AG09319 (cell line): Measurements from ENCODE around the gene DNAJC3.

Source experiments
- DNase-seq: peaks from one replicate; pipeline ENCODE4 v3.0.0-alpha.2; 2010; ENCODE audit warnings: low read depth; ENCODE audit errors: extremely low read depth
- CTCF ChIP-seq: IDR thresholded peaks from 2 replicates; pipeline ENCODE4 v1.5.1; 2011; ENCODE audit warnings: low read depth, mild to moderate bottlenecking, inconsistent platforms, low read length, moderate library complexity

The DNAJC3 gene

GRCh38 chr13:95740979-95741320, 64.0 kb downstream of the DNAJC3 start:
- DNase-seq, result no peak
- no peak for TF ChIP-seq CTCF

GRCh38 chr13:95741584-95742563, 64.9 kb downstream of the DNAJC3 start:
- DNase-seq, result no peak

GRCh38 chr13:95743192-95743591, 66.3 kb downstream of the DNAJC3 start:
- TF ChIP-seq CTCF, result no peak
- DNase-seq, result no peak

More at GRCh38 chr13:95741584-95742563, 64.9 kb downstream of the DNAJC3 start:
- no peak for TF ChIP-seq CTCF

- no peak for TF ChIP-seq CTCF
Observed at GRCh38 chr13:95745289-95745688, 68.3 kb downstream of the DNAJC3 start.

GRCh38 chr13:95745752-95746151, 68.8 kb downstream of the DNAJC3 start:
- no peak for DNase-seq
- TF ChIP-seq CTCF, result no peak; the same call in 1 of the 2 replicates

More at GRCh38 chr13:95745289-95745688, 68.3 kb downstream of the DNAJC3 start:
- DNase-seq, result no peak

- DNase-seq, result no peak
- no peak for TF ChIP-seq CTCF
Observed at GRCh38 chr13:95749545-95749944, 72.6 kb downstream of the DNAJC3 start.

GRCh38 chr13:95752677-95753076, 75.7 kb downstream of the DNAJC3 start:
- TF ChIP-seq CTCF, result no peak
- DNase-seq, result no peak
